Liver (tissue), 3 donors: Measurements from ENCODE around the gene MESD.

Source experiments
- GABPA ChIP-seq, 2 donors: IDR thresholded peaks in 1 of 2; conservative IDR thresholded peaks in 1 of 2; 2 replicates each; pipeline ENCODE4 v1.6.1; 2016; ENCODE audit warnings: antibody characterized with exemption in 2 of 2, mild to moderate bottlenecking in 1 of 2, moderate library complexity in 1 of 2
- RAD21 ChIP-seq, 2 donors: IDR thresholded peaks; 2 replicates each; pipeline ENCODE4 v1.6.1; 2016; ENCODE audit warnings: antibody characterized with exemption in 2 of 2, mild to moderate bottlenecking in 2 of 2
- REST ChIP-seq: IDR thresholded peaks from 2 replicates; pipeline ENCODE4 v1.6.1; 2016; ENCODE audit warnings: antibody characterized with exemption, mild to moderate bottlenecking
- SP1 ChIP-seq: IDR thresholded peaks from 2 replicates; pipeline ENCODE4 v1.6.1; 2018; ENCODE audit warnings: antibody characterized with exemption, mild to moderate bottlenecking
- TAF1 ChIP-seq: conservative IDR thresholded peaks from 2 replicates; pipeline ENCODE4 v1.6.1; 2016; ENCODE audit warnings: antibody characterized with exemption, mild to moderate bottlenecking
- TF ChIP-seq, protein P1 (sequence below): fragments of 150-350 bp; IDR thresholded peaks from 2 replicates; pipeline ENCODE4 v1.5.1; 2017; ENCODE audit warnings: improper control_type of control experiment, low read depth, low read length; ENCODE audit not compliant: missing input control
- TF ChIP-seq, protein P2 (sequence below): IDR thresholded peaks from 2 replicates; pipeline ENCODE4 v1.6.1; 2016; ENCODE audit warnings: antibody characterized with exemption
- TF ChIP-seq, protein P3 (sequence below): IDR thresholded peaks from 2 replicates; pipeline ENCODE4 v1.6.1; 2016; ENCODE audit warnings: antibody characterized with exemption
- donor health status: healthy.
- donor health status: healthy.

GRCh38 chr15:80992441-80992840 lies 2.8 kb upstream of the MESD start:
- TF ChIP-seq, protein P1, sequence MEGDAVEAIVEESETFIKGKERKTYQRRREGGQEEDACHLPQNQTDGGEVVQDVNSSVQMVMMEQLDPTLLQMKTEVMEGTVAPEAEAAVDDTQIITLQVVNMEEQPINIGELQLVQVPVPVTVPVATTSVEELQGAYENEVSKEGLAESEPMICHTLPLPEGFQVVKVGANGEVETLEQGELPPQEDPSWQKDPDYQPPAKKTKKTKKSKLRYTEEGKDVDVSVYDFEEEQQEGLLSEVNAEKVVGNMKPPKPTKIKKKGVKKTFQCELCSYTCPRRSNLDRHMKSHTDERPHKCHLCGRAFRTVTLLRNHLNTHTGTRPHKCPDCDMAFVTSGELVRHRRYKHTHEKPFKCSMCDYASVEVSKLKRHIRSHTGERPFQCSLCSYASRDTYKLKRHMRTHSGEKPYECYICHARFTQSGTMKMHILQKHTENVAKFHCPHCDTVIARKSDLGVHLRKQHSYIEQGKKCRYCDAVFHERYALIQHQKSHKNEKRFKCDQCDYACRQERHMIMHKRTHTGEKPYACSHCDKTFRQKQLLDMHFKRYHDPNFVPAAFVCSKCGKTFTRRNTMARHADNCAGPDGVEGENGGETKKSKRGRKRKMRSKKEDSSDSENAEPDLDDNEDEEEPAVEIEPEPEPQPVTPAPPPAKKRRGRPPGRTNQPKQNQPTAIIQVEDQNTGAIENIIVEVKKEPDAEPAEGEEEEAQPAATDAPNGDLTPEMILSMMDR = no peak
- no peak for TF ChIP-seq REST
- no peak for TF ChIP-seq GABPA (IDR thresholded peaks at IDR 0.05 in 1 of 2, conservative IDR thresholded peaks at IDR 0.05 in 1 of 2)
- no peak for TF ChIP-seq RAD21 (IDR thresholded peaks at IDR 0.05)
- TF ChIP-seq TAF1 = no peak
- TF ChIP-seq, protein P2, sequence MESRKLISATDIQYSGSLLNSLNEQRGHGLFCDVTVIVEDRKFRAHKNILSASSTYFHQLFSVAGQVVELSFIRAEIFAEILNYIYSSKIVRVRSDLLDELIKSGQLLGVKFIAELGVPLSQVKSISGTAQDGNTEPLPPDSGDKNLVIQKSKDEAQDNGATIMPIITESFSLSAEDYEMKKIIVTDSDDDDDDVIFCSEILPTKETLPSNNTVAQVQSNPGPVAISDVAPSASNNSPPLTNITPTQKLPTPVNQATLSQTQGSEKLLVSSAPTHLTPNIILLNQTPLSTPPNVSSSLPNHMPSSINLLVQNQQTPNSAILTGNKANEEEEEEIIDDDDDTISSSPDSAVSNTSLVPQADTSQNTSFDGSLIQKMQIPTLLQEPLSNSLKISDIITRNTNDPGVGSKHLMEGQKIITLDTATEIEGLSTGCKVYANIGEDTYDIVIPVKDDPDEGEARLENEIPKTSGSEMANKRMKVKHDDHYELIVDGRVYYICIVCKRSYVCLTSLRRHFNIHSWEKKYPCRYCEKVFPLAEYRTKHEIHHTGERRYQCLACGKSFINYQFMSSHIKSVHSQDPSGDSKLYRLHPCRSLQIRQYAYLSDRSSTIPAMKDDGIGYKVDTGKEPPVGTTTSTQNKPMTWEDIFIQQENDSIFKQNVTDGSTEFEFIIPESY = no peak
- TF ChIP-seq SP1 = no peak
- TF ChIP-seq, protein P3, sequence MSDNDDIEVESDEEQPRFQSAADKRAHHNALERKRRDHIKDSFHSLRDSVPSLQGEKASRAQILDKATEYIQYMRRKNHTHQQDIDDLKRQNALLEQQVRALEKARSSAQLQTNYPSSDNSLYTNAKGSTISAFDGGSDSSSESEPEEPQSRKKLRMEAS = no peak
